Measurements from ENCODE around the gene ELMOD3. TPM values are rescaled to one million over a fixed set of nuclear protein-coding genes. Genes with fewer than 3 reads are reported as not detected.

ELMOD3 gene
- total and polyA plus RNA-seq, 9 of the 15 experiments (the other 6 are each of a cell fraction or from before 2014, with no cell fraction given), result 2.7 to 18.7 (median 11.6) TPM

DNA sequence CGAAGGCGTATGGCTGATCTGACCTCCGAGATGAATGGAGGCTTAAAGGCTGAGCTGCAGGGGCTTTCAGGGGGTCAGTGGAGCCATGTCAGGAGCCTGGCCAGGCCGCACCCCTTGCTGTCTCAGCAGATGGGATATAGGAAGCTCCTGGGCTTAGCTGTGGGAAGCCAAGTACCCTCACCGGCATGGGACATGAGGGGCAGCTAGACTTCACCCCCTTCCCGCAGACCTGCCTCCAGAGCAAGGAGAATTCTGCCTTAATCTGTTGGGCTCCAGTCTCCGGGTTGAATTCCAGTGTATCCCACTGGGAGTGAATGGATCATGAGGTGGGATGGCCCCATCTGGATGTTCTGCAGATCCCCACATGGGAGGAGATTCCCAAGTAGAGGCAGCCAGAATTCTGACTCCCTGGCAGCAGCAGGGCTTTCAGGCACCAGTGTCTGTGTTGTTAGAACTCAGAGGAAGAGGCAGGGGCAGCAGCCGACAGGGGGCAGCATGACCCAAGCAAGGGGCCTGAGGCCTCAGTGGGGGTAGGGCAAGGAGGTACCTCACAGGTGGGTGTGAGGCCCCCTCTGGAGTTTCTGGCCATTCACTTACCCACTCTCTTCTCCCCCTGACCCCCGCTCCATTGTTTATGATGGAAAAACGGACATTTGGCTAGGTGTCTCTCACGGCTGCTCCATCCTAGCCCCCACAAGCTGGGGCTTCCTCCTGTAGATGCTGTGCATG is 36.5 kb downstream of the ELMOD3 start (continued):
- TF ChIP-seq CTBP1 (IDR thresholded peaks at IDR 0.05; ENCODE audit: borderline replicate concordance), result 0 out of 2 replicates have a peak, but pooled peaks have one; percentile 27
- TF ChIP-seq MEF2A (IDR thresholded peaks at IDR 0.05; ENCODE audit: control insufficient read depth, low read depth, low read length), result no peak
- TF ChIP-seq ERF (CRISPR knock-in tag; IDR thresholded peaks at IDR 0.05), result no peak
- peak; percentile 47 for TF ChIP-seq RB1 (IDR thresholded peaks at IDR 0.05; ENCODE audit: low read depth)
- peak; percentile 24; the same call in 1 of the 2 replicates for TF ChIP-seq ATF7 (IDR thresholded peaks at IDR 0.05)
- TF ChIP-seq CBX1 (IDR thresholded peaks at IDR 0.05; ENCODE audit: low read depth), result no peak
- peak; percentile 88 to 92 (median 91) for TF ChIP-seq CTCF (IDR thresholded peaks at IDR 0.05 in 2 of 3, conservative IDR thresholded peaks at IDR 0.05 in 1 of 3; ENCODE audit: insufficient read depth in 2 of 3, low read depth in 1 of 3, low read length in 3 of 3)
- TF ChIP-seq ZKSCAN1 (IDR thresholded peaks at IDR 0.05; ENCODE audit: low read depth, low read length), result no peak
- peak in 1 of 3 experiments; percentile 40 for TF ChIP-seq YY1 (IDR thresholded peaks at IDR 0.05; ENCODE audit: borderline replicate concordance in 1 of 3, control insufficient read depth in 1 of 3, extremely low read depth in 1 of 3, insufficient read depth in 3 of 3, insufficient read length in 1 of 3, insufficient replicate concordance in 2 of 3, low read depth in 1 of 3, low read length in 2 of 3)
- TF ChIP-seq, protein P1, sequence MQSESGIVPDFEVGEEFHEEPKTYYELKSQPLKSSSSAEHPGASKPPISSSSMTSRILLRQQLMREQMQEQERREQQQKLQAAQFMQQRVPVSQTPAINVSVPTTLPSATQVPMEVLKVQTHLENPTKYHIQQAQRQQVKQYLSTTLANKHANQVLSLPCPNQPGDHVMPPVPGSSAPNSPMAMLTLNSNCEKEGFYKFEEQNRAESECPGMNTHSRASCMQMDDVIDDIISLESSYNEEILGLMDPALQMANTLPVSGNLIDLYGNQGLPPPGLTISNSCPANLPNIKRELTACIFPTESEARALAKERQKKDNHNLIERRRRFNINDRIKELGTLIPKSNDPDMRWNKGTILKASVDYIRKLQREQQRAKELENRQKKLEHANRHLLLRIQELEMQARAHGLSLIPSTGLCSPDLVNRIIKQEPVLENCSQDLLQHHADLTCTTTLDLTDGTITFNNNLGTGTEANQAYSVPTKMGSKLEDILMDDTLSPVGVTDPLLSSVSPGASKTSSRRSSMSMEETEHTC (IDR thresholded peaks at IDR 0.05), result no peak
- no peak for TF ChIP-seq NCOA6 (IDR thresholded peaks at IDR 0.05)
- no peak for TF ChIP-seq MGA (IDR thresholded peaks at IDR 0.05)

Data from K562 (cell line).